Suppressor macrophage (primary cell): ENCODE measurements around the gene B3GNT9.

Experiments
- DNase-seq, 4 experiments: peaks; one replicate each; pipeline ENCODE4 v3.0.0-alpha.2; 2020 to 2022

Gene B3GNT9

GRCh38 chr16:67112591-67113399 lies 38.0 kb downstream of the B3GNT9 start:
- DNase-seq = no peak

DNA sequence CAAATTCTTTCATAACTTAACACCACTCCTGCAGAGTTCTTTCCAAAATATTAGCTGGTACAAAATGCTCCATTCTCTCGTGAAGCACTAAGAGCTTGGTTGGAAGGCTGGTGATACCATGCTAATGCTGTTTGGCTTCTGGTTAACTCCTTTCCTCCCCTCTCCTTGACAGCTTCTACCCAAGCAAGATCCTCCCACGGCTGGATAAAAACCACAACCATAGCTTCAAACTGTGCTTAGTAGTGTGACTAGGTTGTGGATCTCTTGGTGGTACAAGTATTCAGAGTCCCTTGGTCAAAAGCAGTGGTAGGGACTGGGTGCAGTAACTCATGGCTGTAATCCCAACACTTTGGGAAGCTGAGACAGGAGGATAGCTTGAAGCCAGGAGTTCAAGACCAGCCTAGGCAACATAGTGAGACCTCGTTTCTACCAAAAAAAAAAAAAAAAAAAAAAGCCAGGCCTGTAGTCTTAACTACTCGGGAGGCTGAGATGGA lies 38.8 kb downstream of the B3GNT9 start:
- no peak for DNase-seq

- DNase-seq = peak; percentile 94 to 98 (median 97)
Observed at GRCh38 chr16:67109407-67110135, 41.2 kb downstream of the B3GNT9 start, which contains the start of gene PHAF1. PHAF1 (plus strand) TSS chr16:67109941; CDS start chr16:67110176, 235 bp downstream.

DNA sequence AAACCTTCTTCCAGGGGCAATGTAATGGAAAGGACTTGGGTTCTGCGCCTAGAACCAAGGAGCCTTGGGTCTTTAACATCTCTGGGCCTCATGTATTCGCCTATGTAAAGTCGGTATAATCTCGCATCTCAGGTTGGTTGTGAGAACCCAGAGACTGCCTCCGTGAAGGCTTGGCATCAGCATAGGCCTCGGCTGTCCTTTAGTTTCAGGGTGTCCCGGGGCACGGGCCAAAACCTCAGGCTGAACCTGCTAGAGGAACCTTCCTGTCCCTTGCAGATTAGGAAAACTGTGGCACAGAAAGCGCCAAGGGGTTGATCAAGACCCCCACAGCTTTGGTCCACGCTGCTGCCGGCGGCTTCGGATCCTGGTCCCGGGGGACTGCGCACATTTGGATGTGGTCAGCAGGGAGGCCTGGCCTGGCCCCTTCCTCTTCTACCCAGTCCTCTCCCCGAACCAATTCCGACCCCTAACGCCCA lies 41.8 kb downstream of the B3GNT9 start:
- no peak for DNase-seq

DNA sequence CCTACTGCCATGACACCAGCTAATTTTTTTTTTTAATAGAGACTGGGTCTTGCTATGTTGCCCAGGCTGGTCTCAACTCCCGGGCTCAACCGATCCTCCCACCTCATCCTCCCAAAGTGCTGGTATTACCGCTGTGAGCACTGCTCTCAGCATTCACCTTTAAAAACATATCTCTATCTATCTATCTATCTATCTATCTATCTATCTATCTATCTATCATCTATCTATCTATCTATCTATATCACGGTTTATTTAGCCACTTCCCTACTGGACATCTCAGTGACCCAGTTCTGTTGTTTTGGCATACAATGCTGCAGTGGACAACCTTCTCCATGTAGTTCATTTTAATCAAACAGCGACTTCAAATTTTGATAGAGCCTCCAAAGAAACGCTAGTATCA lies 42.3 kb downstream of the B3GNT9 start:
- DNase-seq = no peak

DNA sequence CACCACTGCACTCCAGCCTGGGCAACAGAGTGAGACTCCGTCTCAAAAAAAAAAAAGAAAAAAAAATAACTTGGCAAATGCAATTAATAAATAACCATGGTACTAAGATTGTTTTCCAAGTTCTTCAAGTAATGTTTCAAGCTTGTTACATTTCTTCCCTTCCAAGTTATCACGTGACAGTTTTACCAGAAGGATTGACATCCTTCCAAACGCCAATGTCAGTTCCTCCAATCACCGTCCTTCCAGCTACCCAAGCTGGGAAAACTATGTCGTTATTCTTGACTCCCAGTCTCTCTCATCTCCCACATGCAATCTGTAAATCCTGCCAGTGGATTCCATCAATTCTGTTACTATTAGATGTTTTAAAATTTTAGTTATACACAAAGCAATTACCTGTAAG lies 44.9 kb downstream of the B3GNT9 start:
- DNase-seq = no peak

- DNase-seq = peak; percentile 67 to 85 (median 80)
Observed at GRCh38 chr16:67105246-67105645, 45.6 kb downstream of the B3GNT9 start.

GRCh38 chr16:67104845-67105244 lies 46.0 kb downstream of the B3GNT9 start:
- DNase-seq = peak in 3 of 4 experiments; percentile 21 to 35 (median 23)

GRCh38 chr16:67104061-67104460 lies 46.7 kb downstream of the B3GNT9 start:
- DNase-seq = peak in 3 of 4 experiments; percentile 16 to 34 (median 28)

DNA sequence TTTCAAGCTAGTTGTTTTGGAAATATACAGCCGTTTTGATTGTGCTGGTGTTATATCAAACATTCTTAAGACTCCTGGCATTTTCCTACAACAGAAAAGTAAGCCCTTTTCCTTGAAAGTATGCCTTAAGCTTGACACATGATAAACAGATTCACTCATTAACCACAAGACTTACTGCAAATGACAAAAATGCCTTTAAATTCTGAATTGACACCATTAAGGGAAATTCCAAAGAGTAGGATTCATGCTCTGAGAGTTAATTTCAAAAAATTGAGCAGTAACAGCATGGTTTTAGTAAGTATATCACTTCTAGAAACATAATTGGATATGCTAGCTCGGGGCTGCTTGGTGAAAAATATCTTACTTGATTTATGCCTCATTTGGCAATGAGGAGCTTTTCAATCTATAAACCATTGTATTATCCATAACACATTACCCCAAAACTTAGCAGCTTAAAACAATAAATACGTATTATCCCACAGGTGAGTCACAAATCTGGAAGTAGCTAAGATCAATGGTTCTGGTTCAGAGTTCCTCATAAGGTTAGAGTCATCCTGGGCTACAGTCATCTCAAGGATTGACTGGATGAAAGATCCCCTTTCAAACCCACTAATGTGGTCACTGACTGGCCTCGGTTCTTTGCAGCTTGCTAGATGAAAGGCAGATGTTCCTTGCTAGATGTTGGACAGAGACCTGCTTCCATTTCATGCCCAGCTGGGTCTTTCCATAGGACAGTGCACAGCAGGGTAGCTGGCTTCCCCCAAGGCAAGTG lies 49.3 kb downstream of the B3GNT9 start:
- no peak for DNase-seq

DNA sequence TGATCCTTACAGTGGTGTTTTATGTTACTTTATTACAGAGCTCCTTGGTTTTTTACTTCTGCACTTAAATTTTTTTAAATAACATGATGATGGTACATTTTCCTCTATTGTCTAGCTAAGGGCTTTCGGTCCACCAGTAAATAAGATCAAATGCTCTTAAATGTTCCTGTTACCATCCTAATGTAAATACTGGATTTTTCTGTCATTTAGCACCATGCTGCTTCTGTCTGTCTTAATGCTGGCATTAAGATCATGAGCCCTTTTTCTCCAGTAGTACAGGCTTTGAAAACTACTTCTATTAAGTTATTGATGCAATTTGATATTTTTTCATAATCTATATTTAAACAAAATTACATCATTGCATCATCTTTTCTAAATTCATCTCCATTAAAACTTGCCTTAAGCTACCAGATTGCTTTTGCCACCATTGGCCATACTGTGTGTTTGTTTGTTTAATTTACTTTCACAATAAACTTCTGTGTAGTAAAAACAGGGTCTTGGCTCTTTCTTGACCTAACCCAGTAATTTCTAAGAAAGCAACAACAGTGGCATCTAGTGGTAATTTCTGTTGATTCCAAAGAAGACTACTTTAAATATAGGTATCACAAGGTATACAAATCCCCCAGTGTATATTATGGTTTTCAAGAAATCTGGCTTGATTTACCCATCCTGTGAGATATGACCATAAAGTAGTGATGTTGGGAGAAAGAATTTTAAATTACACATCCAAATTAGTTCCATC lies 50.1 kb downstream of the B3GNT9 start:
- DNase-seq = peak in 2 of 4 experiments; percentile 19 to 24

- no peak for DNase-seq
Observed at GRCh38 chr16:67098599-67098998, 52.2 kb downstream of the B3GNT9 start.
